ENCODE data around the gene RAB20.
"Not testable (repeated sequence)": the region's sequence is repeated elsewhere in the genome, so short reads cannot be mapped to it uniquely, and the experiment has no call there.

The RAB20 gene

DNA sequence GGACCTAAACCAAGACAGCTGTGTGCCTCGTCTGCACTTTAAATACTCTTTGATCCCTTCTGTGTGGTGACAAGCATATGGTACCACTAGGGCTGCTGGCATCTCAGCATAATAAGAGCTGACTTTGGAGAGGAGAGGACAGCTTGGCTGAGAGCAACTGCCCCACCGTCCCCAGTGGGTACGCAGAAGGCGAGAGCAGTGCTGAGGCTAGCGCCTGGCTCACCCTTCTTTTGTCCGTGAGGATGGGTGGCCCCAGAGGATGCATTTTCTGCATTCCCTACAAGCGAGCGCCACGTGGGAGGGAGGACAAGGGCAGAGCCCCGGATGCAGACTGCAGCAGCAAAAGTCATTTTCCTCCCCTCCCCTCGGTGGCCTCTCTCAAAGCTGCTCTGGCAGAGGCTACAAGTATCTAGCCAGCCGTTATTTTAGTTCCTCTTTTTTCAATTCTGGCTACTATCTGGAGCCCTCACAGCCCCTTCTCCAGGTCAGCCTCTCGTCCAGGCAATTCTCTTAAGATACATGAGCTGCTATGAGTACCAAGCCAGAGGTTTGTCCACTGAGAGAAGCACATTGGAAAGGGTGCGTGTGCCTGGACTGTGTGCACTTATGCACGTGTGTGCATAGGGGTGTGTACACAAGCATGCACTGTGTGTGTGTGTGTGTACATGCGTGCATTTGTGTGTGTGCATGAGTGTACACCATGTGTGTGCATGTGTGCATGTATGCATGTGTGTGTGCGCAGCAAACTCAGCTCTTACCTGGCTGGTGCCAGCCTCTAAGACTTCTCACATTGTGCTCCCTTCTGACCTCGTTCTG lies 51.3 kb downstream of the RAB20 start:
- DNase-seq (ENCODE audit: low read depth), result no peak

GRCh38 chr13:110509478-110509926 lies 52.0 kb downstream of the RAB20 start:
- DNase-seq (ENCODE audit: low read depth), result no peak

- no peak for DNase-seq (ENCODE audit: low read depth)
Measured at GRCh38 chr13:110507678-110508381, 53.7 kb downstream of the RAB20 start.

DNA sequence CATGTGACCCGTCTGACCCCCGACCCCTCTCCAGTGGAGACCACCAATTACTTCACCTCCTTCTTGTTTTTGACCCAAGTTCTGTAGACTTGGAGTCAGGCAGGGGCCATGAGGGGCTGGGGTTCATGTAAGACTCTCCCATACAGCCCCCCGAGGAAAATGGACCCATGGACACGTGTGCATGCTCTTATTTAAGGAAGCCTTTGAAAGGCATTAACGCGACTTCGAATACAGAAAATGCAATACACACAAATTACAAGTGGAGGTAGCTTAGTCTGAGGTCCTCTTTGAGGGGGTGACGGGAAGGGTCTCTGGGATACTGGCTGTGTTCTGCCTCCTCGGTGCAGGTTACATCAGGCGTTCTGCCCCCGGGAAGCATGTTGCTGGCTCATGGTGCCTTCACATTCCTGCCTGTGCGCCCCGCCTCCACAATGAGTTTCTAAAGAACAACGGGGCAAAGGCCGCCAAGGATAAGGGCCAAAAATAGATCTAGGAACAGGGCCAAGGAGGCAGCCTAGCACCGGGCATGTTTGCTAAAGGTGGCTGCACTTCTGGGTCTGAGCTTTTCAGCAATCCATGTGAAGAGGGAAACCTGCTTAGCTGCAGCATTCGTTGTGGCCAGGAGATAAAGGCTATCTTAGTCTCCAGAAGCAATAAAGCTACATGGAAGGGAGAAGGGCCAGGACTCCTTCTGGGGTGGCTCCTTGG lies 54.5 kb downstream of the RAB20 start:
- no peak for DNase-seq (ENCODE audit: low read depth)

DNA sequence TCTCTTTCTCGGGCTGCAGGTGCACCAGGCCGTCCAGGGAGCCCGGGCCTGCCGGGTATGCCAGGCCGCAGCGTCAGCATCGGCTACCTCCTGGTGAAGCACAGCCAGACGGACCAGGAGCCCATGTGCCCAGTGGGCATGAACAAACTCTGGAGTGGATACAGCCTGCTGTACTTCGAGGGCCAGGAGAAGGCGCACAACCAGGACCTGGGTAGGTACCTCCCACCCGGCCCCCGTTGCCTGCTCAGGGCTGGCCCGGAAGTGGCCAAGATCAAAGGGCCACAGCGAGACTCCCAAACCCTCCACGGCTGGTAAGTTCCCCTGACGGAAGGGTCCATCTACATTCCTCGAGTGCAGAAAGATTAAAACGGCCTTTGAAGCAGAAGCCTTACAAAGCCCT lies 55.1 kb downstream of the RAB20 start:
- no peak for DNase-seq (ENCODE audit: low read depth)

DNA sequence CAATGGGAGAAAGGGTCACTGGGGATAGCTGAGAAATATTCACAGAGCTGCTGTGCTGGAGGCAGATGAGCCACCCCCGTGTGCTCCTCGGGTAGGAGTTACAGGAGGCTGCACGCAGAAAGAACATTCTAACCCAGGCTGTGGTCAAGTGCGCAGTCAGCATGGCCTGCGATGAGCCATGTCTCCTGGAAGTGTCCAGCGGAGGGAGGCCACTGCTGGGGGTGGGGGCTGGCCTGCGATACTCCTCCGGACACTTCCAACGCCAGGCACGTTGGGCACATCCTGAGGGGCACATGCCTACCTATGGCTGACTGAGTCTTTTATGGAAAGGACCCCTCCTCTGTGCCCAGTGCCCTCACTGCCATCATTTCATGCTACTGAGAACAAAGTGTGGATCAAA lies 55.9 kb downstream of the RAB20 start:
- DNase-seq (ENCODE audit: low read depth), result no peak

DNA sequence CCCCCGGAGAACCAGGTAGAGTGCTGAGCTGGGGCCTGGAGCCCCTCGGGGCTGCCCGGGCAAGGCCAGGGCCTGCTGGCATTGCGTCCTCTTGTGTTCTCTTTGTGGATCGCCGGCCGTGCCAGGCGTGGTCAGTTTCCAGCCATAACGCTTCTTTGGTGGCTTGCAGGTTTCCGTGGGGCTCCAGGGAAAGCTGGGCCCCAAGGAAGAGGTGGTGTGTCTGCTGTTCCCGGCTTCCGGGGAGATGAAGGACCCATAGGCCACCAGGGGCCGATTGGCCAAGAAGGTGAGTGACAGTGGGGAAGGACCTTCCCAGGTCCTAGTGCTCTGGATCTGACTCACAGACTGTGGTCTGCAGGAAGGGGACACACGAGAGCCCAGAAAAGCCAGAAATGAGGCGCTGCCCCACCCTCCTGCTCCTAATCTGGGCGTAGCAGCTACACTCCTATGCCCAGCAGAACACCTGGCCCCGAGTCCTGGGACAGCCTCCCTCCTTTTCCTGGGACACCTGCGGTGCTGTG lies 57.5 kb downstream of the RAB20 start:
- DNase-seq (ENCODE audit: low read depth), result no peak

GRCh38 chr13:110503037-110503901 lies 58.3 kb downstream of the RAB20 start:
- no peak for DNase-seq (ENCODE audit: low read depth)

DNA sequence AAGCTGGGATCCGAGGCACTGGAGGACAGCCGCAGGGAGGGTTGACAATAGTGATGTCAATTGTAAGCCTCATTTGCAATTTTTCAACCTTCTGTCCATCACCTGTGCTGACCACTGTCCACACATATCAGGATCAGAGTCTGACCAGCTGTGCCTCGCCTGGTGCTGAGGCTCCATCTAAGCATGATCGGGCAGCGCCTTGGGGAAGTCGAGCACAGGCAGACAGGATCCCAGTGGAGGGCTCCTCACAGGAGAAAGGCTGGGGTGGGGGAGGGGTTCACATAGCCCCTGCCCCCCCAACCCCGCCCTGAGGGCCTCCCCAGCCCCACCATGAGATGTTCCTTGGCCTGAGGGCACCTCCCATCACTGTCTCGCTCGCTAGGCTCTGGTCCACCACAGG lies 60.3 kb downstream of the RAB20 start:
- DNase-seq (ENCODE audit: low read depth), result no peak

DNA sequence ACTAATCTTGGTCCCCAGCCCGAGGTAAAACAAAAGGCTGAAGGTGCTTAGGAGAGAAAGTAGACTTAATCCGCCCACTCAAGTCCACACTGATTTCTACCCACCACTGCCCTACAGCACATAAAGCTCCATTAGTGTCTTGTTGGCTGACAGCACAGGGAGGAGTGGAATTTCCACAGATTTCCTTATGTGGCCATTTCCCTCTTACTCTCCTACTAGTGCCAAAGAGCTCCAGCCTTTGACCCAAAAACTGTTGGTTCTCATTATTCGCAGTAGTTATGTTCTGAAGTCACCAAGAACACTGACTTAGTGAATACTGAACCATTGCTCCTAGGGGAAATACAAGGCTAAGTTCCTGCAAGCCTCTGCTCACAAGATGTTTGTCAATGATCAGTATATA lies 61.2 kb downstream of the RAB20 start:
- DNase-seq (ENCODE audit: low read depth), result no peak

- DNase-seq (ENCODE audit: low read depth), result no peak
Measured at GRCh38 chr13:110499621-110500281, 61.8 kb downstream of the RAB20 start.

- no peak for DNase-seq (ENCODE audit: low read depth)
Measured at GRCh38 chr13:110498765-110499164, 62.8 kb downstream of the RAB20 start.

GRCh38 chr13:110498327-110498726 lies 63.2 kb downstream of the RAB20 start:
- no peak for DNase-seq (ENCODE audit: low read depth)

DNA sequence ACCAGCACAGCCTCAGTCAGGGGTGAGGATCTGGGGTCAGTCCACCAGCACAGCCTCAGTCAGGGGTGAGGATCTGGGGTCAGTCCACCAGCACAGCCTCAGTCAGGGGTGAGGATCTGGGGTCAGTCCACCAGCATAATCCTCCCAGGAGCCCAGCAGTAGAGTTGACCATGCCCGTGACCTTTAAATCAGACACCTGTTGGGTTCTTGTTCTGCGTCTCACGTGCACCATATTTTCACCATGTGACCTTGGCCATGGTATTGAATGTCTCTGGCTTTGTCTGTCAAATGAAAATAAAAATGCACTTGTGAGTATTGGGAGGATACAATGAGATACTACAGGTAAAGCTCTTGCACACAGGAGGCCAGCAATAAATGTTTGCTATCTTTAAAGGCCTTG lies 63.6 kb downstream of the RAB20 start:
- DNase-seq (ENCODE audit: low read depth), result not testable (repeated sequence)

GRCh38 chr13:110497003-110497402 lies 64.5 kb downstream of the RAB20 start:
- no peak for DNase-seq (ENCODE audit: low read depth)

- DNase-seq (ENCODE audit: low read depth), result no peak
Measured at GRCh38 chr13:110496281-110496680, 65.2 kb downstream of the RAB20 start.

GRCh38 chr13:110495881-110496280 lies 65.6 kb downstream of the RAB20 start:
- no peak for DNase-seq (ENCODE audit: low read depth)

- DNase-seq (ENCODE audit: low read depth), result no peak
Measured at GRCh38 chr13:110495376-110495775, 66.1 kb downstream of the RAB20 start.

GRCh38 chr13:110493613-110494012 lies 67.9 kb downstream of the RAB20 start:
- no peak for DNase-seq (ENCODE audit: low read depth)

DNA sequence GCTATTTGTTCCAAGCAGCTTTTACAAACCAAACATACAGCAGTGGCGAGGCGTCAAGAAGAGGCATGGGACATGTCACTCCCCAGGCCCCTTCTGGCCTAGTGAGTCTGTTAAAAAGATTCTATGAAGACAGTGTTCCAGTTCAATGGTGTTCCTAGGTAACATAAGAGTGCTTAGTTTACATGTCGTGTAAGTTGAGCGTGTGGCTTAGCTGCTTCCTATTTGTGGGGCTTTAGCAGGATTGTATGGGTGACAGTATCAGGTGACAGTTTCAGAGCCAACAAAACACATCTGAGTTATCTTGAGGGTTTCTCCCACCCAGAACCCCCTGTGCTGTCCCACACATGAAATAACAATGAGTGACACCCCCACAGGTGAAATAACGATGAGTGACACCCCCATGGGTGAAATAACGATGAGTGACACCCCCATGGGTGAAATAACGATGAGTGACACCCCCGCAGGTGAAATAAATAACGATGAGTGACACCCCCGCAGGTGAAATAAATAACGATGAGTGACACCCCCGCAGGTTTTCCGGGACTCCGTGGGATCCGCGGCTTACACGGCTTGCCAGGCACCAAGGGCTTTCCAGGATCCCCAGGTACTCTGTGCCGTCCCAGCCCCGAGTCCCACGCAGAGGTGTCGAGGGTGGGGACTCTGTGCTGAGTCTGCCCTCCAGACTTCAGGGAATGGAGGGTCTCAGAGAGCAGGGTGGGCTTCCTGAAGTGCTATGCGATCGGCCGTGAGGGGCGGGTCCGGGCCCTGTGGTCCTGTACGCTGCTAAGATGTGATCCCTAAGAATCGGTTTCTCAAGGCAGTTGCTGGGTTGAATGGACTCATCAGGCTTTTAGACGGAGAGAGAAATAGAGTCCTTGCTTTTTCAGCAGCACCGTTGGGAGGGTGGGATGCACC lies 68.6 kb downstream of the RAB20 start:
- no peak for DNase-seq (ENCODE audit: low read depth)

Measured in activated T-helper 1 cell treated with Interleukin-2 at 50 U/mL for 16 hours (primary cell).